WTC11 (cell line): ENCODE data around the gene GRIK5. TPM values are rescaled to one million over a fixed set of nuclear protein-coding genes. Genes with fewer than 3 reads are reported as not detected.

Experiments used
- ATAC-seq: fragments of 200-7000 bp; cut with Tn5 transposase; 2 replicates; pipeline ENCODE4 v1.10.0; 2021; ENCODE audit warnings: mild to moderate bottlenecking, moderate library complexity
- CTCF ChIA-PET: fragments of 300-600 bp; sonication (Branson Sonifier 250); formaldehyde crosslinking; loops from one replicate; lab custom pipeline; 2021; ENCODE audit warnings: antibody characterized with exemption; lab: Charles Lee
- POLR2A ChIA-PET: fragments of 350-600 bp; sonication (Branson Sonifier 250); formaldehyde crosslinking; loops from one replicate; lab custom pipeline; 2021; ENCODE audit warnings: antibody characterized with exemption; lab: Charles Lee
- DNase-seq: peaks from one replicate; pipeline ENCODE4 v3.0.0; 2021; ENCODE audit warnings: low spot score
- H3K27ac Mint-ChIP-seq: 2 replicates; pipeline ENCODE4 v1.8.0; 2021; ENCODE audit warnings: mixed read lengths
- H3K27me3 Mint-ChIP-seq: 2 replicates; pipeline ENCODE4 v1.8.0; 2021; ENCODE audit warnings: low read depth, mild to moderate bottlenecking, moderate library complexity, mixed read lengths
- H3K36me3 Mint-ChIP-seq: 2 replicates; pipeline ENCODE4 v1.8.0; 2021; ENCODE audit warnings: mixed read lengths
- H3K4me1 Mint-ChIP-seq: 2 replicates; pipeline ENCODE4 v1.8.0; 2022; ENCODE audit warnings: mixed read lengths
- H3K4me3 Mint-ChIP-seq: 2 replicates; pipeline ENCODE4 v1.8.0; 2021; ENCODE audit warnings: mild to moderate bottlenecking, moderate library complexity, mixed read lengths
- H3K9me3 Mint-ChIP-seq: 2 replicates; pipeline ENCODE4 v1.8.0; 2021; ENCODE audit warnings: mixed read lengths
- ATF1 ChIP-seq: sonication (generic); formaldehyde crosslinking; IDR thresholded peaks from 2 replicates; pipeline ENCODE4 v1.8.1; 2023; ENCODE audit warnings: mild to moderate bottlenecking, moderate library complexity, missing genetic modification reagents
- ATF3 ChIP-seq: sonication (generic); formaldehyde crosslinking; conservative IDR thresholded peaks from 2 replicates; pipeline ENCODE4 v1.8.1; 2022; ENCODE audit warnings: mild to moderate bottlenecking, missing genetic modification reagents
- E2F1 ChIP-seq: sonication (generic); formaldehyde crosslinking; IDR thresholded peaks from 2 replicates; pipeline ENCODE4 v1.8.0; 2022; ENCODE audit warnings: mild to moderate bottlenecking, missing genetic modification reagents
- ERG ChIP-seq: fragments of 250-450 bp; sonication (Bioruptor Pico); IDR thresholded peaks from 2 replicates; pipeline ENCODE4 v1.8.0; 2021; ENCODE audit warnings: mild to moderate bottlenecking
- ETV6 ChIP-seq: sonication (generic); formaldehyde crosslinking; IDR thresholded peaks from 2 replicates; pipeline ENCODE4 v1.8.1; 2022; ENCODE audit warnings: mild to moderate bottlenecking, missing genetic modification reagents
- FOXK1 ChIP-seq: sonication (generic); formaldehyde crosslinking; IDR thresholded peaks from 2 replicates; pipeline ENCODE4 v1.8.0; 2022; ENCODE audit warnings: mild to moderate bottlenecking, moderate library complexity, missing genetic modification reagents
- GABPB1 ChIP-seq: sonication (generic); formaldehyde crosslinking; IDR thresholded peaks from 2 replicates; pipeline ENCODE4 v1.8.1; 2023; ENCODE audit warnings: mild to moderate bottlenecking, missing genetic modification reagents
- GRHL2 ChIP-seq: fragments of 250-450 bp; sonication (Bioruptor Pico); IDR thresholded peaks from 2 replicates; pipeline ENCODE4 v1.8.0; 2022; ENCODE audit warnings: mild to moderate bottlenecking, moderate library complexity; ENCODE audit not compliant: insufficient replicate concordance, severe bottlenecking
- IRF2 ChIP-seq: sonication (generic); formaldehyde crosslinking; IDR thresholded peaks from 2 replicates; pipeline ENCODE4 v1.8.0; 2022; ENCODE audit warnings: low read depth, missing genetic modification reagents, borderline replicate concordance
- MAX ChIP-seq: sonication (generic); formaldehyde crosslinking; IDR thresholded peaks from 2 replicates; pipeline ENCODE4 v1.8.0; 2022; ENCODE audit warnings: mild to moderate bottlenecking, missing genetic modification reagents
- MXD4 ChIP-seq: fragments of 250-450 bp; sonication (Bioruptor Pico); IDR thresholded peaks from 2 replicates; pipeline ENCODE4 v1.8.0; 2021; ENCODE audit warnings: mild to moderate bottlenecking, moderate library complexity, borderline replicate concordance
- NR1H2 ChIP-seq: sonication (generic); formaldehyde crosslinking; IDR thresholded peaks from 2 replicates; pipeline ENCODE4 v1.9.0; 2021; ENCODE audit warnings: mild to moderate bottlenecking, moderate library complexity, missing genetic modification reagents
- OVOL2 ChIP-seq: fragments of 250-450 bp; sonication (Bioruptor Pico); IDR thresholded peaks from 2 replicates; pipeline ENCODE4 v1.9.0; 2021; ENCODE audit warnings: mild to moderate bottlenecking, borderline replicate concordance
- PRDM15 ChIP-seq: sonication (generic); formaldehyde crosslinking; IDR thresholded peaks from 2 replicates; pipeline ENCODE4 v1.8.0; 2022; ENCODE audit warnings: missing genetic modification reagents
- PREB ChIP-seq: sonication (generic); formaldehyde crosslinking; IDR thresholded peaks from 2 replicates; pipeline ENCODE4 v1.8.1; 2022; ENCODE audit warnings: mild to moderate bottlenecking, missing genetic modification reagents, moderate library complexity, borderline replicate concordance
- RORB ChIP-seq: fragments of 250-450 bp; sonication (Bioruptor Pico); IDR thresholded peaks from 2 replicates; pipeline ENCODE4 v1.9.0; 2021; ENCODE audit warnings: mild to moderate bottlenecking
- TP53 ChIP-seq: sonication (generic); formaldehyde crosslinking; IDR thresholded peaks from 2 replicates; pipeline ENCODE4 v1.8.1; 2023; ENCODE audit warnings: mild to moderate bottlenecking, missing genetic modification reagents
- USF2 ChIP-seq: sonication (generic); formaldehyde crosslinking; IDR thresholded peaks from 2 replicates; pipeline ENCODE4 v1.8.1; 2023; ENCODE audit warnings: mild to moderate bottlenecking, missing genetic modification reagents, moderate library complexity
- ZNF138 ChIP-seq: sonication (generic); formaldehyde crosslinking; conservative IDR thresholded peaks from 2 replicates; pipeline ENCODE4 v1.8.1; 2022; ENCODE audit warnings: mild to moderate bottlenecking, moderate library complexity, missing genetic modification reagents
- ZNF263 ChIP-seq: sonication (generic); formaldehyde crosslinking; IDR thresholded peaks from 2 replicates; pipeline ENCODE4 v1.8.1; 2022; ENCODE audit warnings: low read depth, mild to moderate bottlenecking, moderate library complexity, missing genetic modification reagents
- ZNF423 ChIP-seq: fragments of 250-450 bp; sonication (Bioruptor Pico); IDR thresholded peaks from 2 replicates; pipeline ENCODE4 v2.1.2; 2022; ENCODE audit warnings: mild to moderate bottlenecking, moderate library complexity
- ZNF425 ChIP-seq: fragments of 250-450 bp; sonication (Bioruptor Pico); conservative IDR thresholded peaks from 2 replicates; pipeline ENCODE4 v1.9.0; 2021; ENCODE audit warnings: mild to moderate bottlenecking
- total RNA-seq: library from RNA; stranded (reverse); gene quantifications from 3 replicates; pipeline ENCODE4 v1.2.3, GENCODE V29; 2021

GRIK5 gene
- total RNA-seq, 1 experiment from 2014 or later: 52.3 TPM

- Mint-ChIP-seq H3K27me3 (no peaks in the 10 kb centered on the region), H3K36me3 (peaks cover 8% of the 10 kb centered on the region), H3K9me3 (no peaks in the 10 kb centered on the region), H3K4me3 (no peak overlapping the region), H3K4me1 (no peaks in the 10 kb centered on the region), H3K27ac (no peak overlapping the region)
- POLR2A ChIA-PET: no interaction called here
- TF ChIP-seq ZNF425 (CRISPR knock-in tag) (no peak), USF2 (CRISPR knock-in tag) (no peak), TP53 (no peak), ETV6 (CRISPR knock-in tag) (no peak), ZNF138 (no peak), PREB (no peak), GRHL2 (CRISPR knock-in tag) (no peak), RORB (no peak), ZNF423 (no peak), FOXK1 (no peak), ATF3 (CRISPR knock-in tag) (no peak), ATF1 (CRISPR knock-in tag) (no peak), PRDM15 (CRISPR knock-in tag) (no peak), ZNF263 (CRISPR knock-in tag) (no peak)
- ATAC-seq (no peak), DNase-seq (no peak)
- CTCF ChIA-PET: no interaction called here
Observed at GRCh38 chr19:41969772-41970458, 100.1 kb downstream of the GRIK5 start.

GRCh38 chr19:41968751-41969595 is 101.0 kb downstream of the GRIK5 start:
- no peaks in the 10 kb centered on the region for H3K27me3 Mint-ChIP-seq
- CTCF ChIA-PET: no interaction called here
- no peaks in the 10 kb centered on the region for H3K9me3 Mint-ChIP-seq
- DNase-seq (no peak), ATAC-seq (no peak)
- H3K36me3 Mint-ChIP-seq: peaks cover 8% of the 10 kb centered on the region
- no peaks in the 10 kb centered on the region for H3K4me1 Mint-ChIP-seq
- POLR2A ChIA-PET: no interaction called here
- TF ChIP-seq NR1H2 (CRISPR knock-in tag) (no peak), ERG (CRISPR knock-in tag) (no peak), IRF2 (CRISPR knock-in tag) (no peak), GABPB1 (CRISPR knock-in tag) (no peak), OVOL2 (CRISPR knock-in tag) (no peak), MXD4 (CRISPR knock-in tag) (no peak), MAX (no peak), E2F1 (no peak), GRHL2 (CRISPR knock-in tag) (no peak)
- H3K27ac Mint-ChIP-seq: no peak overlapping the region; the same call in 1 of the 2 replicates
- no peak overlapping the region for H3K4me3 Mint-ChIP-seq
